AG09319 (cell line): ENCODE results near the gene OGFOD2.

Experiments
- DNase-seq: peaks from one replicate; pipeline ENCODE4 v3.0.0-alpha.2; 2010; ENCODE audit warnings: low read depth; ENCODE audit errors: extremely low read depth
- TF ChIP-seq, protein P1 (sequence below): IDR thresholded peaks from 2 replicates; pipeline ENCODE4 v1.5.1; 2011; ENCODE audit warnings: low read depth, mild to moderate bottlenecking, inconsistent platforms, low read length, moderate library complexity

The OGFOD2 gene

DNA sequence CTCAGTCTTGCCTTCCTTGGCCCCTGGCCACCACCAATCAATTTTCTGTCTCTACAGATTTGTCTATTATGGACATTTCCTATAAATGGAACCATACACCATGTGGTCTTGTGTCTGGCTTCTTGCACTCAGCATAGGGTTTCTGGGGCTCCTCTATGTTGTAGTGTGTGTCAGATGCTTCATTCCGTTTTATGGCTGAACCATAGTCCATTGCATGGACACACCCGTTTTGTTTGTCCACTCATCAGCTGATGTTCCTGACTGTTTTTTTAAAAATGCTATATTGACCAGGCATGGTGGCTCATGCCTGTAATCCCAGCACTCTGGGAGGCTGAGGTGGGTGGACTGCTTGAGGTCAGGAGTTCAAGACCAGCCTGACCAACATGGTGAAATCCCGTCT lies 26.4 kb downstream of the OGFOD2 start:
- no peak for DNase-seq
- TF ChIP-seq, protein P1, sequence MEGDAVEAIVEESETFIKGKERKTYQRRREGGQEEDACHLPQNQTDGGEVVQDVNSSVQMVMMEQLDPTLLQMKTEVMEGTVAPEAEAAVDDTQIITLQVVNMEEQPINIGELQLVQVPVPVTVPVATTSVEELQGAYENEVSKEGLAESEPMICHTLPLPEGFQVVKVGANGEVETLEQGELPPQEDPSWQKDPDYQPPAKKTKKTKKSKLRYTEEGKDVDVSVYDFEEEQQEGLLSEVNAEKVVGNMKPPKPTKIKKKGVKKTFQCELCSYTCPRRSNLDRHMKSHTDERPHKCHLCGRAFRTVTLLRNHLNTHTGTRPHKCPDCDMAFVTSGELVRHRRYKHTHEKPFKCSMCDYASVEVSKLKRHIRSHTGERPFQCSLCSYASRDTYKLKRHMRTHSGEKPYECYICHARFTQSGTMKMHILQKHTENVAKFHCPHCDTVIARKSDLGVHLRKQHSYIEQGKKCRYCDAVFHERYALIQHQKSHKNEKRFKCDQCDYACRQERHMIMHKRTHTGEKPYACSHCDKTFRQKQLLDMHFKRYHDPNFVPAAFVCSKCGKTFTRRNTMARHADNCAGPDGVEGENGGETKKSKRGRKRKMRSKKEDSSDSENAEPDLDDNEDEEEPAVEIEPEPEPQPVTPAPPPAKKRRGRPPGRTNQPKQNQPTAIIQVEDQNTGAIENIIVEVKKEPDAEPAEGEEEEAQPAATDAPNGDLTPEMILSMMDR, result no peak

GRCh38 chr12:123003257-123003656 lies 28.2 kb downstream of the OGFOD2 start:
- TF ChIP-seq, protein P1, result no peak
- no peak for DNase-seq

GRCh38 chr12:123004287-123004686 lies 29.2 kb downstream of the OGFOD2 start:
- DNase-seq, result no peak

DNA sequence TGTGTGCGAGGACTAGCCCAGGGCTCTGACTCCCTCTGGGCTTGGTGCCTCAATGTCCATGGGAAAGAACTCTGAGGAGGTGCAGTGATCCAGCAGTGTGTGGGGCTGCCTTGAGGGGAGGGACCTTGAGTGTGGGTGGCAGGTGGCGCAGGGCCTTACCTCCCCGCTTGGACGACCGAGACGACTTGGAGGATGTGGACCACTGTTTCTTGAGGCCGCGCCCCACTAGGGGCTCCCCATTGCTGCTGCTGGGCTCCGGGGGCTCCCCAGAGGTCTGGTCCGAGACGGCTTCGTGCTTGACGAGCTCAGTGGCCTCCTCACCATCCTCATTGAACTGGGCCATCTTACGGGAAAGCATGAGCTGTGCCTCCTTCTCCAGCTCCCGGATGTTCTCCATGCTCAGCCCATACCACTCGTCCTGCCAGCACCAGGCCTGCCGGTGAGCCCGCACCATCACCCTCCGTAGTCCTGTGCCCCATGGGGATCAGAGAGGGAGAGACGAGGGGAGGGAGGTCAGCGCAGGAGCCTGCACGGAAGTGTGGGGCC lies 30.1 kb downstream of the OGFOD2 start:
- no peak for DNase-seq
- TF ChIP-seq, protein P1, result no peak

More at GRCh38 chr12:123004287-123004686, 29.2 kb downstream of the OGFOD2 start:
- TF ChIP-seq, protein P1, result no peak

DNA sequence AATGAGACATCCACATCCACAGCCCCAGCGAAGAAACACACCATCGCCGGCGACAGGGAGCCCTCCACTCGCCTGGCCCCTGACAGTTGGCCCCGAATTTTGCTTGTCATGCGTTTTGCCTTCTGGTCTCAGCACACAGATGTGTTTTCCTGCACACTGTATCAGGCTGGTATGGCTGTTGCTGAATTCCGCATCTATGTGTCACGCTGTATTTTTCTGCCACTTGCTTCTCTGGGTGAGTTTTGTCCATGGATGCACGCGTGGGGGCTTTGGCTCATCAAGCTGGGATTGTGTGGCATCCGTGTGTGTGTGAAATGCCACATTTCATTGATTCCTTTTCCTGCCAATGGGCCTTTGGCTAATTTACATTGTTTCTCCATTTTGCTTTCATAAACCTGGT lies 31.9 kb downstream of the OGFOD2 start:
- TF ChIP-seq, protein P1, result no peak
- no peak for DNase-seq

DNA sequence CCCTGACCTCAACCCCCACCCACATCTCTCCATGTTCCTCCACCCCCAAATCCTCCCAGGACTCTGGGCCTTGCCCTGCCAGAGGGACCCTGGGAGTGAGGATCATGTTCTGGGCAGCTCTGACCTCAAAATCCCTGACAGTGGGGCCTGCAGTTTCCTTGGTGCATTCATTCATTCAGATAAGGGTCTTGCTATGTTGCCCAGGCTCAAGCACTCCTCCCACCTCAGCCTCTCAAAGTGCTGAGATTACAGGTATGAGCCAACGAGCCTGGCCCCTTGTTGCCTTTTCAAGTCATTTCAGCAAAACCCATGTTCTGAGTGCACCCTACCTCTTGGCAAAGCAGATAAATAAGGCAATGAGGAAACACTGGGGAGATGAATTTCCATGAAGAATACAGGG lies 35.1 kb downstream of the OGFOD2 start:
- no peak for DNase-seq
- TF ChIP-seq, protein P1, result no peak

GRCh38 chr12:123010681-123011080 lies 35.6 kb downstream of the OGFOD2 start:
- TF ChIP-seq, protein P1, result no peak
- no peak for DNase-seq
